ENCODE results near the gene SDK2. TPM values are rescaled to one million over a fixed set of nuclear protein-coding genes. Genes with fewer than 3 reads are reported as not detected.

The SDK2 gene
- total and polyA plus RNA-seq, 2 donors from 2014 or later = 0.37 to 2.4 TPM

GRCh38 chr17:73410586-73411312, 233.5 kb downstream of the SDK2 start:
- Histone ChIP-seq H3K9ac (ENCODE audit: low read length in 3 of 3) (no peak overlapping the region), H3K27ac (ENCODE audit: low read depth in 2 of 2, low read length in 2 of 2) (no peak overlapping the region), H3K4me1 (ENCODE audit: control insufficient read depth in 2 of 3, insufficient read depth in 2 of 3, low read depth in 1 of 3, low read length in 3 of 3) (peaks cover 0 to 11% (median 7%) of the 10 kb centered on the region in 3 donors), H3K36me3 (ENCODE audit: control insufficient read depth in 2 of 3, insufficient read depth in 3 of 3, low read length in 3 of 3) (no peaks in the 10 kb centered on the region), H3K4me3 (ENCODE audit: low read length in 3 of 3) (no peak overlapping the region), H3K27me3 (ENCODE audit: control insufficient read depth, insufficient read depth, low read length) (no peaks in the 10 kb centered on the region), H3K9me3 (ENCODE audit: control insufficient read depth in 2 of 3, insufficient read depth in 1 of 3, low read length in 3 of 3) (no peaks in the 10 kb centered on the region)
- TF ChIP-seq, protein P1, sequence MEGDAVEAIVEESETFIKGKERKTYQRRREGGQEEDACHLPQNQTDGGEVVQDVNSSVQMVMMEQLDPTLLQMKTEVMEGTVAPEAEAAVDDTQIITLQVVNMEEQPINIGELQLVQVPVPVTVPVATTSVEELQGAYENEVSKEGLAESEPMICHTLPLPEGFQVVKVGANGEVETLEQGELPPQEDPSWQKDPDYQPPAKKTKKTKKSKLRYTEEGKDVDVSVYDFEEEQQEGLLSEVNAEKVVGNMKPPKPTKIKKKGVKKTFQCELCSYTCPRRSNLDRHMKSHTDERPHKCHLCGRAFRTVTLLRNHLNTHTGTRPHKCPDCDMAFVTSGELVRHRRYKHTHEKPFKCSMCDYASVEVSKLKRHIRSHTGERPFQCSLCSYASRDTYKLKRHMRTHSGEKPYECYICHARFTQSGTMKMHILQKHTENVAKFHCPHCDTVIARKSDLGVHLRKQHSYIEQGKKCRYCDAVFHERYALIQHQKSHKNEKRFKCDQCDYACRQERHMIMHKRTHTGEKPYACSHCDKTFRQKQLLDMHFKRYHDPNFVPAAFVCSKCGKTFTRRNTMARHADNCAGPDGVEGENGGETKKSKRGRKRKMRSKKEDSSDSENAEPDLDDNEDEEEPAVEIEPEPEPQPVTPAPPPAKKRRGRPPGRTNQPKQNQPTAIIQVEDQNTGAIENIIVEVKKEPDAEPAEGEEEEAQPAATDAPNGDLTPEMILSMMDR (IDR thresholded peaks at IDR 0.05; ENCODE audit: borderline replicate concordance, extremely low read depth, insufficient read depth) = no peak
- peak; percentile 52 to 67 (median 59) for DNase-seq
- FAIRE-seq = no peak
- intact Hi-C loops (cut with DNase I) = no loop called here

GRCh38 chr17:73404246-73404645, 240.0 kb downstream of the SDK2 start:
- Histone ChIP-seq H3K36me3 (ENCODE audit: control insufficient read depth in 2 of 3, insufficient read depth in 3 of 3, low read length in 3 of 3) (no peaks in the 10 kb centered on the region), H3K9me3 (ENCODE audit: control insufficient read depth in 2 of 3, insufficient read depth in 1 of 3, low read length in 3 of 3) (no peaks in the 10 kb centered on the region), H3K4me3 (ENCODE audit: low read length in 3 of 3) (no peak overlapping the region), H3K4me1 (ENCODE audit: control insufficient read depth in 2 of 3, insufficient read depth in 2 of 3, low read depth in 1 of 3, low read length in 3 of 3) (no peaks in the 10 kb centered on the region), H3K9ac (ENCODE audit: low read length in 3 of 3) (no peak overlapping the region), H3K27ac (ENCODE audit: low read depth in 2 of 2, low read length in 2 of 2) (no peak overlapping the region), H3K27me3 (ENCODE audit: control insufficient read depth, insufficient read depth, low read length) (no peaks in the 10 kb centered on the region)
- TF ChIP-seq, protein P1 (IDR thresholded peaks at IDR 0.05; ENCODE audit: borderline replicate concordance, extremely low read depth, insufficient read depth) = no peak
- no peak for FAIRE-seq
- peak in 2 of 5 donors; percentile 7 to 24 for DNase-seq
- intact Hi-C loops (cut with DNase I) = no loop called here

DNA sequence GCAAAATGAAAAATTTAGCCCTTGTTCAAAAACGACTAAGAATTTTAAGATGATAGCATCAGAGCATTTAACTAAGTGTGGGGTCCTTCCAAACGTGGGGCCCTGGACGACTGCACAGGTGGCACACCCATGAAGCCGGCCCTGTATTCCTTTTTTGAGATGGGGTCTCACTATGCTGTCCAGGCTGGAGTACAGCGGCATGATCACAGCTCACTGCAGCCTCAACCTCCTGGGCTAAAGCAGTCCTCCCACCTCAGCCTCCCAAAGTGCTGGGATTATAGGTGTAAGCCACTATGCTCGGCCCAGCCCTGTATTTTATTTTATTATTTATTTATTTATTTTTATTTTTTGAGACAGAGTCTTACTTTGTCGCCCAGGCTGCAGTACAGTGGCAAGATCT, 241.8 kb downstream of the SDK2 start:
- H3K9me3 ChIP-seq (ENCODE audit: control insufficient read depth in 2 of 3, insufficient read depth in 1 of 3, low read length in 3 of 3) = no peaks in the 10 kb centered on the region
- no peak overlapping the region for H3K27ac ChIP-seq (ENCODE audit: low read depth in 2 of 2, low read length in 2 of 2)
- intact Hi-C loops (cut with DNase I) = no loop called here
- no peaks in the 10 kb centered on the region for H3K4me1 ChIP-seq (ENCODE audit: control insufficient read depth in 2 of 3, insufficient read depth in 2 of 3, low read depth in 1 of 3, low read length in 3 of 3)
- TF ChIP-seq, protein P1 (IDR thresholded peaks at IDR 0.05; ENCODE audit: borderline replicate concordance, extremely low read depth, insufficient read depth) = no peak
- DNase-seq (no peak), FAIRE-seq (no peak)
- H3K27me3 ChIP-seq (ENCODE audit: control insufficient read depth, insufficient read depth, low read length) = no peaks in the 10 kb centered on the region
- no peak overlapping the region for H3K9ac ChIP-seq (ENCODE audit: low read length in 3 of 3)
- no peaks in the 10 kb centered on the region for H3K36me3 ChIP-seq (ENCODE audit: control insufficient read depth in 2 of 3, insufficient read depth in 3 of 3, low read length in 3 of 3)
- H3K4me3 ChIP-seq (ENCODE audit: low read length in 3 of 3) = no peak overlapping the region

All from kidney (tissue), 14 donors.